GM21390 (cell line): ENCODE data around the gene SLC12A3.
"Not testable (repeated sequence)": the region's sequence is repeated elsewhere in the genome, so short reads cannot be mapped to it uniquely, and the experiment has no call there.

Source experiments
- ATAC-seq: cut with Tn5 transposase; IDR thresholded peaks from one replicate; pipeline ENCODE4 v1.9.1; 2021; ENCODE audit not compliant: unreplicated experiment

The SLC12A3 gene

GRCh38 chr16:56918467-56919012 is 53.5 kb downstream of the SLC12A3 start:
- ATAC-seq, result no peak

- ATAC-seq, result no peak
Measured at GRCh38 chr16:56919099-56919800, 54.2 kb downstream of the SLC12A3 start.

- no peak for ATAC-seq
Measured at GRCh38 chr16:56921571-56921970, 56.6 kb downstream of the SLC12A3 start.

- no peak for ATAC-seq
Measured at GRCh38 chr16:56923481-56924091, 58.6 kb downstream of the SLC12A3 start.

GRCh38 chr16:56927471-56927870 is 62.5 kb downstream of the SLC12A3 start:
- ATAC-seq, result no peak

- ATAC-seq, result no peak
Measured at GRCh38 chr16:56929639-56930038, 64.6 kb downstream of the SLC12A3 start.

- ATAC-seq, result no peak
Measured at GRCh38 chr16:56930486-56931270, 65.7 kb downstream of the SLC12A3 start.

- ATAC-seq, result peak; percentile 45
Measured at GRCh38 chr16:56931271-56931891, 66.4 kb downstream of the SLC12A3 start.

- ATAC-seq, result peak; percentile 81
Measured at GRCh38 chr16:56931892-56932720, 67.1 kb downstream of the SLC12A3 start, which contains the start of gene HERPUD1. TSS of gene HERPUD1 (plus strand) at chr16:56932142. CDS start at chr16:56932245, 103 bp downstream.

- ATAC-seq, result peak; percentile 9
Measured at GRCh38 chr16:56932721-56933619, 68.0 kb downstream of the SLC12A3 start.

- no peak for ATAC-seq
Measured at GRCh38 chr16:56933828-56934598, 69.0 kb downstream of the SLC12A3 start.

- ATAC-seq, result not testable (repeated sequence)
Measured at GRCh38 chr16:56934599-56935145, 69.7 kb downstream of the SLC12A3 start.

- no peak for ATAC-seq
Measured at GRCh38 chr16:56935201-56935600, 70.2 kb downstream of the SLC12A3 start.

GRCh38 chr16:56936491-56936890 is 71.5 kb downstream of the SLC12A3 start:
- no peak for ATAC-seq

- ATAC-seq, result no peak
Measured at GRCh38 chr16:56936950-56937349, 71.9 kb downstream of the SLC12A3 start.

GRCh38 chr16:56938664-56939513 is 73.9 kb downstream of the SLC12A3 start:
- no peak for ATAC-seq

- no peak for ATAC-seq
Measured at GRCh38 chr16:56939801-56940200, 74.8 kb downstream of the SLC12A3 start.
